Upper lobe of left lung (tissue), 6 donors: ENCODE results near the gene LAD1. TPM values are rescaled to one million over a fixed set of nuclear protein-coding genes. Genes with fewer than 3 reads are reported as not detected.

Source experiments
- ATAC-seq, 2 donors: fragments of 200-7000 bp; cut with Tn5 transposase; one replicate each; pipeline ENCODE4 v1.9.1; 2022; ENCODE audit warnings: mild to moderate bottlenecking in 2 of 2, moderate library complexity in 2 of 2; ENCODE audit not compliant: low FRiP score in 2 of 2
- DNase-seq, 2 donors: peaks; one replicate each; pipeline ENCODE4 v3.0.0-alpha.2; 2019 to 2020
- H3K27ac ChIP-seq, 4 donors: fragments of 200-600 bp; sonication (generic); one replicate each; pipeline ENCODE4 v1.5.1; 2016 to 2019
- H3K27me3 ChIP-seq, 4 donors: fragments of 200-600 bp; sonication (generic); one replicate each; pipeline ENCODE4 v1.5.1; 2017 to 2019
- H3K36me3 ChIP-seq, 4 donors: fragments of 200-600 bp; sonication (generic); one replicate each; pipeline ENCODE4 v1.5.1; 2016 to 2019
- H3K4me1 ChIP-seq, 4 donors: fragments of 200-600 bp; sonication (generic); one replicate each; pipeline ENCODE4 v1.5.1; 2018 to 2019
- H3K4me3 ChIP-seq, 4 donors: fragments of 200-600 bp; sonication (generic); one replicate each; pipeline ENCODE4 v1.5.1; 2017 to 2019; ENCODE audit warnings: mild to moderate bottlenecking in 2 of 4, moderate library complexity in 1 of 4
- H3K9me3 ChIP-seq, 4 donors: fragments of 200-600 bp; sonication (generic); one replicate each; pipeline ENCODE4 v1.5.1; 2018 to 2019
- CTCF ChIP-seq, 6 experiments: fragments of 450-650 bp in 4 of 6; fragments of 200-600 bp in 2 of 6; sonication (generic) in 2 of 6; IDR thresholded peaks; one replicate each; pipeline ENCODE4 v1.5.1; 2016 to 2019; ENCODE audit warnings: antibody characterized with exemption in 6 of 6
- EP300 ChIP-seq, 4 donors: sonication (generic); formaldehyde crosslinking; IDR thresholded peaks; one replicate each; pipeline ENCODE4 v1.5.1; 2017; ENCODE audit warnings: antibody characterized with exemption in 4 of 4, control low read depth in 2 of 4
- POLR2A ChIP-seq, 4 donors: fragments of 450-650 bp; IDR thresholded peaks; one replicate each; pipeline ENCODE4 v1.5.1; 2016 to 2017; ENCODE audit warnings: antibody characterized with exemption in 4 of 4, mild to moderate bottlenecking in 2 of 4
- POLR2AphosphoS5 ChIP-seq, 2 donors: sonication (generic); formaldehyde crosslinking; IDR thresholded peaks; one replicate each; pipeline ENCODE4 v1.5.1; 2017; ENCODE audit warnings: antibody characterized with exemption in 2 of 2
- WGBS, 2 donors: methylation state at CpG; one replicate each; pipeline ENCODE4 v1.1.5; 2017 to 2018; 5-methylcytosine and 5-hydroxymethylcytosine counted together
- total RNA-seq, 6 donors: library from RNA; depleted of rRNA in 4 of 6; stranded (reverse); fragments of >200 nt in 4 of 6; gene quantifications; one replicate each; pipeline versions ENCODE4 v1.1.0 to v1.2.1, GENCODE V29; 2016 to 2021
- donor health status: DM: no; HTN: no; CAD: no; lungs with moderate emphysema.
- donor health status: DM: no; HTN: yes; CAD: no; lungs with severe emphysema.

Gene LAD1
- total RNA-seq, 6 donors from 2014 or later = 12.6 to 48.1 (median 39.1) TPM

- DNase-seq = no peak
- peaks cover 0 to 16% (median 10%) of the 10 kb centered on the region in 4 donors for H3K4me1 ChIP-seq
Measured at GRCh38 chr1:201360486-201360885, 38.6 kb downstream of the LAD1 start.

DNA sequence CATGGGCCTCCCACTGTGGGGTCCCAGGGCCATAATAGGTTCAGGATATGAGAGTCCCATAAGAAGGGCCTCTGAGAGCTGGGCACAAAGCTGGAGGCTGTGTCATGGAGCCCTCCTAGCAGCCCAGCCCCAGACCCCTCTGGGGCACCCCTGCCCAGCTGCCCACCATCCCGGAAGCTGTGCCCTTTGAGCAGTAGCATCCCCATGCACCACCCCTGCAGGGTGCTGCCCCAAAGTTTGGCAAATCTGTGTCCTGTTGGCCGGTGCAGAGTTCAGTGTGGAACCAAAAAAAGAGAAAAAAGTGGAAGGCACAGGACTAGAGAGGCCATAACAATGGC, 39.3 kb downstream of the LAD1 start:
- no peak for ATAC-seq
- Histone ChIP-seq H3K27me3 (no peaks in the 10 kb centered on the region), H3K9me3 (no peaks in the 10 kb centered on the region), H3K27ac (no peak overlapping the region), H3K4me3 (no peak overlapping the region), H3K4me1 (peaks cover 0 to 16% (median 10%) of the 10 kb centered on the region in 4 donors), H3K36me3 (no peaks in the 10 kb centered on the region)
- TF ChIP-seq POLR2AphosphoS5 (IDR thresholded peaks at IDR 0.05) = no peak
- no peak for TF ChIP-seq EP300 (IDR thresholded peaks at IDR 0.05)
- TF ChIP-seq CTCF (IDR thresholded peaks at IDR 0.05) = no peak
- no peak for TF ChIP-seq POLR2A (IDR thresholded peaks at IDR 0.05)
- DNase-seq = no peak
- 75 to 90% methylated on average over 1 to 2 of the region's 2 CpGs for WGBS, 2 donors

More at GRCh38 chr1:201360486-201360885, 38.6 kb downstream of the LAD1 start:
- Histone ChIP-seq H3K27ac (no peak overlapping the region), H3K4me3 (no peak overlapping the region), H3K27me3 (no peaks in the 10 kb centered on the region), H3K36me3 (no peaks in the 10 kb centered on the region), H3K9me3 (no peaks in the 10 kb centered on the region)
- 86 to 93% methylated on average over 5 to 7 of the region's 7 CpGs for WGBS, 2 donors
- no peak for ATAC-seq
- TF ChIP-seq CTCF (IDR thresholded peaks at IDR 0.05) (no peak), POLR2A (IDR thresholded peaks at IDR 0.05) (no peak), POLR2AphosphoS5 (IDR thresholded peaks at IDR 0.05) (no peak), EP300 (IDR thresholded peaks at IDR 0.05) (no peak)

DNA sequence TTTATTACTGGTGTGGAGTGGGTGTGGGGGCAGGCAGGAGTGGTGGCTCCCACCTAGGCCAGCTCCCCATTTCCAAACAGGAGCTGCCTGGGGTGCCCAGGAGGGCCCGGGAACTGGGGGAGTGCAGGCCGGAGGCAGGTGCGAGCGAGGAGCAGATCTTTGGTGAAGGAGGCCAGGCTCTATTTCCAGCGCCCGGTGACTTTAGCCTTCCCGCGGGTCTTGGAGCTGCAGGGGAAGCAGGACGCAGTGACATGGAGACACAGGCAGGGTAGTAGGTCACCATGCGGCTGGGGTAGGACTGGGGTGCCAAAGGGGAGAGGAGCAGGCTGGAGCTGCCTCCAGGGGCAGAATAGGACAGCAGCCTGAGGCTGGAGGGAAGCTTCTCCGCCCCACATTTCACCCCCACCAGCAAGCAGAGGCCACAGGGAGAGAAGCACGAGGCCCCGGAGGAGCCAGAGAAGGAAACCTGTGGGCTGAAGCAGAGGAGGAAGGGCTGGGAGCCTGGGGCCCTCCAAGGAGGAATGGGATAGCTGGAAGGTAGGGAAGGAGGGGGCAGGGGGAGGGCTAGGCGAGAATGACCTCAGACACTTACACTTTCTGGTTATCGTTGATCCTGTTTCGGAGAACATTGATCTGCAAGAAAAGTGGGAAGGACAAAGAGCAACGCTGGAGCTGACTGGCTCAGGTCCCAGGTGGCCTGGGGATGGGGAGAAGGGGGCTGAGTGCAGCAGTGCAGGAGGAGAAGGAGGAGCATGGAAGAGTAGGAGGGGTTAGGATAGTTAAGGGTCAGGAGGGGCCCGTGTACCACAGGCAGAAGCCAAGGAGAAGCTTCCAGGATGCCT, 39.9 kb downstream of the LAD1 start:
- peaks cover 0 to 16% (median 10%) of the 10 kb centered on the region in 4 donors for H3K4me1 ChIP-seq
- H3K9me3 ChIP-seq = no peaks in the 10 kb centered on the region
- WGBS, 2 donors = 80 to 84% methylated on average over 18 of the region's 18 CpGs
- TF ChIP-seq EP300 (IDR thresholded peaks at IDR 0.05) (no peak), CTCF (IDR thresholded peaks at IDR 0.05) (no peak), POLR2AphosphoS5 (IDR thresholded peaks at IDR 0.05) (no peak), POLR2A (IDR thresholded peaks at IDR 0.05) (no peak)
- ATAC-seq (no peak), DNase-seq (no peak)
- H3K4me3 ChIP-seq = no peak overlapping the region
- no peaks in the 10 kb centered on the region for H3K36me3 ChIP-seq
- peak overlapping the region in 1 of 4 donors; percentile 35 for H3K27ac ChIP-seq
- no peaks in the 10 kb centered on the region for H3K27me3 ChIP-seq

DNA sequence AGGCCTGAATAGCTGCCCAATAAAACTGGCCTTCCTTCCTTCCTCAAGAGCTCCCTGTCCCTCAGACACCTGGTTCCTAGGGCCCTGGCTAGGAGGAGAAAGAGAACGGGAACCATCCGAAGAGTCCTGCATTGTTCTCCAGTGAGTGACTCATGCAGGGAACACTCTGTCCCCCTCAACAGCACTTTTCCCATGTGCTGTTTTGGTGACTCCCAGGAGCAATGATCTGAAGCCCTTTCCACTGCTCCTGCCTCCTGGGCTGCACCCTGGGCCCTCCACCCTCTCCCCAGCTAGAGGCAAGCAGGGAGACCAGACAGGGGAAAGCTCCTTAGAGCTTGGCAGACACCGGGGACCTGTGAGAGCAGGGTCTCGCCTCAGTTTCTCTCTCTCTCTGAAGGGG, 40.5 kb downstream of the LAD1 start:
- Histone ChIP-seq H3K4me1 (peaks cover 0 to 16% (median 10%) of the 10 kb centered on the region in 4 donors), H3K36me3 (no peaks in the 10 kb centered on the region), H3K27ac (peak overlapping the region in 1 of 4 donors; percentile 43), H3K4me3 (no peak overlapping the region), H3K9me3 (no peaks in the 10 kb centered on the region), H3K27me3 (no peaks in the 10 kb centered on the region)
- DNase-seq (no peak), ATAC-seq (no peak)
- TF ChIP-seq POLR2AphosphoS5 (IDR thresholded peaks at IDR 0.05) (peak; percentile 40 to 63), CTCF (IDR thresholded peaks at IDR 0.05) (no peak), EP300 (IDR thresholded peaks at IDR 0.05) (peak in 1 of 4 donors; percentile 66)
- 62 to 85% methylated on average over 2 to 4 of the region's 4 CpGs for WGBS, 2 donors
